HG02943 (cell line): ENCODE results near the gene FBL.

ENCODE experiments used
- ATAC-seq: cut with Tn5 transposase; IDR thresholded peaks from one replicate; pipeline ENCODE4 v1.9.1; 2021; ENCODE audit warnings: mild to moderate bottlenecking, low read depth, moderate library complexity; ENCODE audit not compliant: unreplicated experiment

FBL gene

DNA sequence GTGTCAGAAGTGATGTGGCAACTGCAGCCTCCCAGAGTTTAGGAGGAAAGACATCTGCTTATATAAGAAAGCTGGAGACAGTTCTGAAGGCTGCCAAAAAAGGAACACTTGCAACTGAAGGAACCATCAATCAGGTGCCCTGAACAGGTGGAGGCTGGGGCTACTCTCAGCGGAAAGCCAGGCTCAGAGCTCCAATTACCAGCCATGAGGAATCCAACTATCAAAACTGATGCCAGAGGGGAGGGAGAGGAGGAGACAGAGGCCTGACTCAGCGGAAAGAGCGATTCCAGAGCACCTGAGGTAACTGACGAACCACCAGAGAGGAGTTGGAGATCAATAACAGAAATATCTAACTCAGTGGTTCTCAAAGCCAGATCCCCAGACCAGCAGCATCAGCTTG lies 43.2 kb downstream of the FBL start:
- no peak for ATAC-seq

DNA sequence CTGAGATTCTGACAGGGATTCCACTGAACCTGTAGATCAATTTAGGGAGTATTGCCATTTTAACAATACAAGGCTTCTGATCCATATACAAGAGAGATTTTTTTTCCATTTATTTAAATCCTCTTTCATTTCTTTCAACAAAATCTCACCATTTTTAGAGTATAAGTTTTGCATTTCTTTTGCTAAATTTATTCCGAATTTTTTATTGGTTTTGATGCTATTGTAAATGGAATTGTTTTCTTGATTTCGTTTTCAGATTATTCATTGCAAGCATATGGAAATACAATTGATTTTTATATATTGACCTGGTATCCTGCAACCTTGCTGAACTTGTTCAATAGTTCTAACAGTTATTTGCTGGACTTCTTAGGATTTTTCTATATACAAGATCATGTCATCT lies 49.1 kb downstream of the FBL start:
- no peak for ATAC-seq

DNA sequence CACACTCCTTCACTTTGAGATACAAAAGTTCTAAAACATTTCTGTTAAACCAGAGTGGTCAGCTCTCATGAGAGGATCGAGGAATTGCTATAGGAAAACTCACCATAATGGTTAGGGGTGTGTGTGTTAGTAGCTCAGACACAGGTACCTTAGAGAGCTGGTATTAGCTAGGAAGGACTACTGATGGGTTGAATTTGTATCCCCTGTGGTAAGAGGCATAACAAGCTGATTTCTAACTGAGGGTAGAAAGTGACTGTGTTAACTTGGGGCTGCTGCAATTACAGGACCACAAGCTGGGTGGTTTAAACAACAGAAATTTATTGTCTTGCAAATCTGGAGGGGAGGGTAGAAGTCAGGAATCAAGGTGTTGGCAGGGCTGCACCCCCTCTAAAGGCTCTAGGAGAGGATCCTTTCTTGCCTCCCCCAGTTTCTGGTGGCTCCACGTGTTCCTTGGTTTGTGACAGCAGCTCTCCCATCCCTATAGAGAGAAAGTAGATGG lies 50.1 kb downstream of the FBL start:
- no peak for ATAC-seq

DNA sequence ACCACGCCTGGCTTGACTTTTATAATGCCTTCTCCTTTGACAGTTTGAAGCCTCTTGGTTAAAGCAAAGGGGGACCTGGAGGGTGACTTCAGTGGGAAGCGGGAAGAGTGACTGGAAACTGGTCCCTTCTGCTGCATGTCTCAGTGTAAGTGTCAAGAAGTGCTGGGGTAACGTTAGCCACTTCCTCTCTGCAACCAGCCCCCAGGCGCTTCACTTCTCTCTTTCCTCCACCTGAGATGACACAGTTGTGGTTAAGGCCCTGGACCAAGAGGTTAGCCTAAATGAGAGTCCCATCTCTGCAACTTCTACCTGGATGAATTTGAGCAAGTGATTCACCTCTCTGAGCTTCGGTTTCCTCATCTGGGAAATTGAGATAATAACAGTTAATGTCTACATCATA lies 51.2 kb downstream of the FBL start:
- no peak for ATAC-seq

GRCh38 chr19:39792999-39793546 lies 53.1 kb downstream of the FBL start:
- ATAC-seq = no peak

GRCh38 chr19:39788244-39788643 lies 57.9 kb downstream of the FBL start:
- no peak for ATAC-seq
